Ishikawa (cell line): Measurements from ENCODE around the gene KPTN.

ENCODE experiments used
- CREB1 ChIP-seq: IDR thresholded peaks from 2 replicates; pipeline ENCODE4 v1.6.1; 2012; ENCODE audit warnings: low read depth
- EGR1 ChIP-seq: IDR thresholded peaks from 2 replicates; pipeline ENCODE4 v1.6.1; 2012
- EP300 ChIP-seq: IDR thresholded peaks from 2 replicates; pipeline ENCODE4 v1.6.1; 2012; ENCODE audit warnings: borderline replicate concordance
- NFIC ChIP-seq: IDR thresholded peaks from 2 replicates; pipeline ENCODE4 v1.6.1; 2012
- TAF1 ChIP-seq: IDR thresholded peaks from 2 replicates; pipeline ENCODE4 v1.6.1; 2012; ENCODE audit warnings: low read depth, mild to moderate bottlenecking
- TCF12 ChIP-seq: IDR thresholded peaks from 2 replicates; pipeline ENCODE4 v1.6.1; 2012; ENCODE audit warnings: low read depth
- YY1 ChIP-seq: IDR thresholded peaks from 2 replicates; pipeline ENCODE4 v1.6.1; 2012; ENCODE audit warnings: low read depth
- ZBTB7A ChIP-seq: IDR thresholded peaks from 2 replicates; pipeline ENCODE4 v1.6.1; 2012; ENCODE audit warnings: low read depth
- TF ChIP-seq, protein P1 (sequence below): IDR thresholded peaks from 2 replicates; pipeline ENCODE4 v1.6.1; 2012; ENCODE audit warnings: low read depth, mild to moderate bottlenecking
- TF ChIP-seq, protein P2 (sequence below): IDR thresholded peaks from 2 replicates; pipeline ENCODE4 v1.6.1; 2012
- TF ChIP-seq, protein P3 (sequence below): IDR thresholded peaks from 2 replicates; pipeline ENCODE4 v1.6.1; 2012

DNA sequence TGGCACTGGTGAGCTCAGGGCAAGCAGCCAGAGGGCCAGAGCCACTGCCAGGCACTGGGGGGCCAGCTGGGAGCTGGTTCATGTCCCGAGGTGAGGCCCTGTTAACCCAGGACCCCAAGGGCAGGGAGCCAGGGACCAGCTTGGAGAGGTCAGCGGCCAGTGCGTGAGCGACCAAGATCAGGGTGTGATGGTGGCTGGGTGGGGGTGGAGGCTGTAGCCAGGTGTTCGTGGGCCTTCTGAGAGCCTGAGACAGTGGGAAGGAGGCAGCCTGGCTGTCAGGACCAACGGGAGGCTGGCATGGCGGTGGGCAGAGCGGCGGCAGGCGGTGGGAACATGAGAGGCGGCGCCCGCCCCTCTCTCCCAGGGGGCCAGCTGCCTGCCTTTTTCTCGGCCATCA lies 8.1 kb upstream of the KPTN start:
- TF ChIP-seq NFIC, result no peak
- TF ChIP-seq EP300, result no peak
- TF ChIP-seq, protein P1, sequence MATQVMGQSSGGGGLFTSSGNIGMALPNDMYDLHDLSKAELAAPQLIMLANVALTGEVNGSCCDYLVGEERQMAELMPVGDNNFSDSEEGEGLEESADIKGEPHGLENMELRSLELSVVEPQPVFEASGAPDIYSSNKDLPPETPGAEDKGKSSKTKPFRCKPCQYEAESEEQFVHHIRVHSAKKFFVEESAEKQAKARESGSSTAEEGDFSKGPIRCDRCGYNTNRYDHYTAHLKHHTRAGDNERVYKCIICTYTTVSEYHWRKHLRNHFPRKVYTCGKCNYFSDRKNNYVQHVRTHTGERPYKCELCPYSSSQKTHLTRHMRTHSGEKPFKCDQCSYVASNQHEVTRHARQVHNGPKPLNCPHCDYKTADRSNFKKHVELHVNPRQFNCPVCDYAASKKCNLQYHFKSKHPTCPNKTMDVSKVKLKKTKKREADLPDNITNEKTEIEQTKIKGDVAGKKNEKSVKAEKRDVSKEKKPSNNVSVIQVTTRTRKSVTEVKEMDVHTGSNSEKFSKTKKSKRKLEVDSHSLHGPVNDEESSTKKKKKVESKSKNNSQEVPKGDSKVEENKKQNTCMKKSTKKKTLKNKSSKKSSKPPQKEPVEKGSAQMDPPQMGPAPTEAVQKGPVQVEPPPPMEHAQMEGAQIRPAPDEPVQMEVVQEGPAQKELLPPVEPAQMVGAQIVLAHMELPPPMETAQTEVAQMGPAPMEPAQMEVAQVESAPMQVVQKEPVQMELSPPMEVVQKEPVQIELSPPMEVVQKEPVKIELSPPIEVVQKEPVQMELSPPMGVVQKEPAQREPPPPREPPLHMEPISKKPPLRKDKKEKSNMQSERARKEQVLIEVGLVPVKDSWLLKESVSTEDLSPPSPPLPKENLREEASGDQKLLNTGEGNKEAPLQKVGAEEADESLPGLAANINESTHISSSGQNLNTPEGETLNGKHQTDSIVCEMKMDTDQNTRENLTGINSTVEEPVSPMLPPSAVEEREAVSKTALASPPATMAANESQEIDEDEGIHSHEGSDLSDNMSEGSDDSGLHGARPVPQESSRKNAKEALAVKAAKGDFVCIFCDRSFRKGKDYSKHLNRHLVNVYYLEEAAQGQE, result no peak
- TF ChIP-seq, protein P2, sequence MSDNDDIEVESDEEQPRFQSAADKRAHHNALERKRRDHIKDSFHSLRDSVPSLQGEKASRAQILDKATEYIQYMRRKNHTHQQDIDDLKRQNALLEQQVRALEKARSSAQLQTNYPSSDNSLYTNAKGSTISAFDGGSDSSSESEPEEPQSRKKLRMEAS, result no peak
- no peak for TF ChIP-seq YY1
- no peak for TF ChIP-seq CREB1
- no peak for TF ChIP-seq TAF1
- no peak for TF ChIP-seq ZBTB7A
- TF ChIP-seq TCF12, result no peak
- TF ChIP-seq EGR1, result no peak
- TF ChIP-seq, protein P3, sequence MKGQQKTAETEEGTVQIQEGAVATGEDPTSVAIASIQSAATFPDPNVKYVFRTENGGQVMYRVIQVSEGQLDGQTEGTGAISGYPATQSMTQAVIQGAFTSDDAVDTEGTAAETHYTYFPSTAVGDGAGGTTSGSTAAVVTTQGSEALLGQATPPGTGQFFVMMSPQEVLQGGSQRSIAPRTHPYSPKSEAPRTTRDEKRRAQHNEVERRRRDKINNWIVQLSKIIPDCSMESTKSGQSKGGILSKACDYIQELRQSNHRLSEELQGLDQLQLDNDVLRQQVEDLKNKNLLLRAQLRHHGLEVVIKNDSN, result no peak
